Skeletal muscle satellite cell (primary cell): ENCODE data around the gene TJP3.
"Not testable (repeated sequence)": the region's sequence is repeated elsewhere in the genome, so short reads cannot be mapped to it uniquely, and the experiment has no call there.

ENCODE experiments used
- H3K27me3 ChIP-seq: 2 replicates; pipeline ENCODE4 v1.7.0; 2013; ENCODE audit warnings: low read length; ENCODE audit not compliant: control insufficient read depth, insufficient read depth
- H3K36me3 ChIP-seq: 2 replicates; pipeline ENCODE4 v1.7.0; 2013; ENCODE audit warnings: mild to moderate bottlenecking, control low read depth, low read length; ENCODE audit not compliant: insufficient read depth
- H3K4me1 ChIP-seq: 2 replicates; pipeline ENCODE4 v1.7.0; 2013; ENCODE audit warnings: low read length; ENCODE audit not compliant: control insufficient read depth, insufficient read depth
- H3K4me2 ChIP-seq: 2 replicates; pipeline ENCODE4 v1.7.0; 2013; ENCODE audit warnings: mild to moderate bottlenecking, low read length
- H3K4me3 ChIP-seq: 2 replicates; pipeline ENCODE4 v1.7.0; 2013; ENCODE audit warnings: low read length
- H3K9ac ChIP-seq: 2 replicates; pipeline ENCODE4 v1.7.0; 2013; ENCODE audit warnings: mild to moderate bottlenecking, low read depth, low read length, moderate library complexity
- H3K9me3 ChIP-seq: replicated peaks from 2 replicates; pipeline ENCODE4 v1.7.0; 2013; ENCODE audit warnings: mild to moderate bottlenecking, control low read depth, low read length

TJP3 gene

DNA sequence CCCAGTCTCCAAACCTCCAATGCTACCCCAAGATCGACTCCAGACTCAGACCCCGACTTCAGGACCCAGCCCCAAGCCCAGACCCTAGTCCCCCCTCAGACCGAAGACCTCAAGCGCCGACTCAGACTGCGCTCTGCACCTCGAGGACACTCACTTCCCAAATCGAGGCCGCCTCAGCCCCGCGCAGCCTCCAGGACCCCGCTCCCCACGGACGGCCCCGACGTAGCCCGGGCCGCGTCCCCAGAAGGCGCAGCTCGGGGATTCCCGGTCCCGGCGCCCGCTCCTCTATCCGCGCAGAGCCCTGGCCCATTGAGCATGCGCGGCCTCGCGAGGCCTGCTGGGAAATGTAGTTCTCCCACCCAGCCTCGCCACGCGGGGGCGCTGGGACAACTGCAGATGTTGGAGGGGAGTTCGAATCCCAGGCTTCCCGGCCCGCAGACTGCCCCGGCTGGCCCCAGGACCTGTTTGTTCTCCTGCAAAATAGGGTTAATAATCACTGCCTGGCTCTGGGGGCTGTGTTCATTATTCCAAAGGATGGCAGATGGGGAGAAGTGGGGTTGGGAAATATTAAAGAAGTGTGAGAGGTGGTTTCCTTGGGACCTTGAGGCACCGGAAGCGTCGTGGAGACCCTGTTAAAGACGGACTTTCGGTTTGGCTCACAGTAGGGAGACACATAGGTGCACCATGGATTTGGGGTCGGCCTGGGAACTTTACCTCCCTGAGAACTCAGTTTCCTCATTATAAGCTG, 53.4 kb downstream of the TJP3 start, which contains the start of gene APBA3:
Gene APBA3 (minus strand): TSS at position 311 of the 748 bp plus-strand sequence. CDS start 1,428 bp downstream, outside the sequence.
- Histone ChIP-seq H3K36me3 (peaks cover 14% of the 10 kb centered on the region), H3K4me3 (peak within 1 kb of the TSS; percentile 98), H3K4me2 (peak within 1 kb of the TSS; percentile 96), H3K27me3 (no peaks in the 10 kb centered on the region), H3K9ac (peak within 1 kb of the TSS; percentile 94), H3K9me3 (no peaks in the 10 kb centered on the region), H3K4me1 (peaks cover 18% of the 10 kb centered on the region)

DNA sequence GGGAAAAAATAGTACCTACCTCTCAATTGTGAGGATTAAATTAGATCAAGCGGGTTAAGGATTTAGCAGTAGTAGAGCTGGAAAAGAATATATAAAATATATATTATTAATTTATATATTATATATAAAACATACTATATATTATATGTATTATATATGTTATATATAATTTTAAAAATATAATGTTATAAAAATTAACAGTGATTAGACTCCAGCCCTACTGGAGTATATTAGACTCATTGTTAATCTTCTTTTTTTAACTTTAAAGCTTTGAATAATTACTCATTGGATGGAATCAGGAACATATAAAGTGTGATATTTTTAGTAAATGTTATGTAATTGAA, 53.9 kb downstream of the TJP3 start:
- H3K4me3 ChIP-seq = peak overlapping the region; percentile 98

DNA sequence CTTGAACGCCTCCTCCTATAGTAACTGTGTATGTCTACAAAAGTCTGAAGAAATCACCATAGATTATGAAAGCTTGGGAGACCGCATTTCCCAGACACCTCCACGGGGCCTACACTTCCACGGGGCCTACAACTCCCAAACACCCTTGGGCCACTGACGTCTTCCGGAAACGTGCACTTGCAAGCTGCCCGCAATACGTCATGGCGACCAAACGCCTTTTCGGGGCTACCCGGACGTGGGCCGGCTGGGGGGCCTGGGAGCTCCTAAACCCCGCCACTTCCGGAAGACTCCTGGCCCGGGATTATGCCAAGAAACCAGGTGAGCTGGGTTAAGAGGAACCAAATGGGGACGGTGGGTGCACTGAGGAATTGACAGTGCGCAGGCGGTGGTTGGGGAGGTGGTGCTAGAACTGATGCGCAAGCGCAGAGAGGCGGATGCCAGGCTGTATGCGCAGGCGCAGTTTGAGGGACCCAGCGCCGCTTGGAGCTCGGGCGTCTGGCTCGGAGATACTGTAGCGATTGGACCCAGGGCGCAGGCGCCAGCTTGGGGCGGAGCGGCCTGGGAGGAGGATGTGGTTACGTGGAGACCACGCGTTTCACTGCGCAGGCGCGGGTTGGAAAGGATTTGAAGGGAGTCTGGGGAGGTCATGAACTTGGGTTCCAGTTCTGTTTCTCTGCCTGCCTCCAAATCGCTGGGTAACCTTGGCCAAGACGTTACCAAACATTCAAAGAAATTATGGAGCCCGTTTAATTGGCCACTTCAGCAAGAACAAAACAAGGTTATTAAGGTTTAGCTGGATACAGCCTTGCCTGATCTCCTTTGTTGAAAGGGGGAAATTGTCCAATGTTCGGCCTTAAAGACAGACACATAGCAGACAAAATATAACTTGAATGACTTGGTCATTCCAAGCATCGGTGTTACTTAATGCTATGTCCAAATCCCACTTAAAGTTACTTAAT, 54.6 kb downstream of the TJP3 start, which contains the start of gene MRPL54:
Gene MRPL54 (plus strand): TSS at position 182 of the 959 bp plus-strand sequence. CDS start 19 bp downstream, at position 201.
- no peaks in the 10 kb centered on the region for H3K27me3 ChIP-seq
- H3K36me3 ChIP-seq = peaks cover 23% of the 10 kb centered on the region

More for the DNA sequence above, 53.9 kb downstream of the TJP3 start:
- Histone ChIP-seq H3K36me3 (peaks cover 20% of the 10 kb centered on the region), H3K27me3 (no peaks in the 10 kb centered on the region), H3K4me1 (peaks cover 18% of the 10 kb centered on the region), H3K9me3 (no peaks in the 10 kb centered on the region), H3K4me2 (peak overlapping the region; percentile 96), H3K9ac (no peak overlapping the region)

DNA sequence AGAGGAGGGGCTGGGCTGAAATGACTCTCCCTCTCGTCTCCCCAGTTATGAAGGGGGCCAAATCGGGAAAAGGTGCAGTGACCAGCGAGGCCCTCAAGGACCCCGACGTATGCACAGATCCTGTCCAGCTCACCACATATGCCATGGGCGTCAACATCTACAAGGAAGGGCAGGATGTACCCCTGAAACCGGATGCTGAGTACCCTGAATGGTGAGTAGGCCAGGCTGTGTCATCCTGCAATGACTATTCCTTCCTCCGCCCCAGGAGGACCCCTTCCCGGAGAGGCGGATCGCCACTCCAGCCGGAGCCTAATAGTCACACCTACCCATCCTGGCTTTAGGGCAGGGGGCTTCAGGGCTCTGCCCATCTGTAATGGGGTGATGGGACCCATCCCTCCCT, 56.9 kb downstream of the TJP3 start:
- no peaks in the 10 kb centered on the region for H3K9me3 ChIP-seq
- H3K4me2 ChIP-seq = no peak overlapping the region
- H3K27me3 ChIP-seq = no peaks in the 10 kb centered on the region
- no peak overlapping the region for H3K9ac ChIP-seq
- H3K4me1 ChIP-seq = peaks cover 18% of the 10 kb centered on the region
- H3K4me3 ChIP-seq = no peak overlapping the region
- H3K36me3 ChIP-seq = peaks cover 22% of the 10 kb centered on the region

More for the DNA sequence above, 54.6 kb downstream of the TJP3 start, which contains the start of gene MRPL54:
- no peaks in the 10 kb centered on the region for H3K9me3 ChIP-seq
- H3K4me2 ChIP-seq = peak within 1 kb of the TSS; percentile 96
- peak within 1 kb of the TSS; percentile 94 for H3K9ac ChIP-seq
- H3K4me3 ChIP-seq = peak within 1 kb of the TSS; percentile 98
- peaks cover 18% of the 10 kb centered on the region for H3K4me1 ChIP-seq

DNA sequence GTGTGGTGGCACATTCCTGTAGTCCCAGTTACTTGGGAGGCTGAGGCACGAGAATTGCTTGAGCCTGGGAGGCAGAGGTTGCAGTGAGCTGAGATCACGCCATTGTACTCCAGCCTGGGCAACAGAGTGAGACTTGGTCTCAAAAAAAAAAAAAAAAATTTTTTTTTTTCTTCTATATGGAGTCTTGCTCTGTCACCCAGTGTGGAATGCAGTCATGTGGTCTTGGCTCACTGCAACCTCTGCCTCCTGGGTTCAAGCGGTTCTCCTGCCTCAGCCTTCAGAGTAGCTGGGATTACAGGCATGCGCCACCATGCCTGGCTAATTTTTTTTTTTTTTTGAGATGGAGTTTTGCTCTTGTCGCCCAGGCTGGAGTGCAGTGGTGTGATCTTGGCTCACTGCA, 57.6 kb downstream of the TJP3 start:
- H3K4me2 ChIP-seq = not testable (repeated sequence)

DNA sequence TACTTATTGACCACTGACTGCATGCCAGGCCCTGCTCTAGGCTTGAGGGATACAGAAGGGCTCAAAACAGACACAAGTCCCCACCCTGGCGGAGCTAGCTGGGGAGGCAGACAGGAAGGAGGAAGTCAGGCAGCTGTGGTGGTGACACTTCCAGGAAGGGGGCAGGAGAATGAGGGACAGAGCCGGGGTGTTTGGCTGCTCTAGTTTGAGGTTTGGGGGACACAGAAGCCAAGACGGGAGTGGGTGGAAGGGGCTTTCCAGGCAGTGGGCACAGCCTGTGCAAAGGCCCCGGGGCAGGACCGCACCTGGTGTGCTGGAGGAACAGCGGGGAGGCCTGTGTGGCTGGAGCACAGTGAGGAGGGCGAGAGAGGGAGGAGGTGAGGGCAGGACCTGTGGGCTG, 58.3 kb downstream of the TJP3 start:
- peaks cover 10% of the 10 kb centered on the region for H3K4me1 ChIP-seq
- no peaks in the 10 kb centered on the region for H3K27me3 ChIP-seq
- no peak overlapping the region for H3K9ac ChIP-seq
- no peak overlapping the region for H3K4me3 ChIP-seq
- H3K9me3 ChIP-seq = no peaks in the 10 kb centered on the region
- peaks cover 22% of the 10 kb centered on the region for H3K36me3 ChIP-seq
- no peak overlapping the region for H3K4me2 ChIP-seq

More for the DNA sequence above, 57.6 kb downstream of the TJP3 start:
- H3K9me3 ChIP-seq, H3K27me3 ChIP-seq, H3K9ac ChIP-seq, H3K4me3 ChIP-seq: not testable (repeated sequence)
- Histone ChIP-seq H3K36me3 (peaks cover 22% of the 10 kb centered on the region), H3K4me1 (peaks cover 12% of the 10 kb centered on the region)

DNA sequence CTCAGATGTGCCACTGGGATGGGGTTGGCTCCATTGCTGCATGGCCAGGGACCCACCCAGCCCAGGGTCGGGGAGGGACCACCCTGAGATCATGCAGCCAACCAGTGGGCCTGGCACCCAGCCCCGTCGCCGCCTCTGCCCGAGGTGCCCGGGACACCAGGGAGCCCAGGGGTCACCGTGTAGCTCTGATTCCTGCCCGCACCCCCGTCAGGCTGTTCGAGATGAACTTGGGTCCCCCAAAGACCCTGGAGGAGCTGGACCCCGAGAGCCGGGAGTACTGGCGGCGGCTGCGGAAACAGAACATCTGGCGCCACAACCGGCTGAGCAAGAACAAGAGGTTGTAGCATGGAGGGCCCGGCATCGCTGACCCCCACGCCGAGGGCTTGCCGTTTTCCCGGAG, 58.9 kb downstream of the TJP3 start:
- Histone ChIP-seq H3K4me1 (peaks cover 6% of the 10 kb centered on the region), H3K4me3 (no peak overlapping the region), H3K36me3 (peaks cover 22% of the 10 kb centered on the region), H3K27me3 (no peaks in the 10 kb centered on the region), H3K9ac (no peak overlapping the region), H3K9me3 (no peaks in the 10 kb centered on the region), H3K4me2 (no peak overlapping the region)

DNA sequence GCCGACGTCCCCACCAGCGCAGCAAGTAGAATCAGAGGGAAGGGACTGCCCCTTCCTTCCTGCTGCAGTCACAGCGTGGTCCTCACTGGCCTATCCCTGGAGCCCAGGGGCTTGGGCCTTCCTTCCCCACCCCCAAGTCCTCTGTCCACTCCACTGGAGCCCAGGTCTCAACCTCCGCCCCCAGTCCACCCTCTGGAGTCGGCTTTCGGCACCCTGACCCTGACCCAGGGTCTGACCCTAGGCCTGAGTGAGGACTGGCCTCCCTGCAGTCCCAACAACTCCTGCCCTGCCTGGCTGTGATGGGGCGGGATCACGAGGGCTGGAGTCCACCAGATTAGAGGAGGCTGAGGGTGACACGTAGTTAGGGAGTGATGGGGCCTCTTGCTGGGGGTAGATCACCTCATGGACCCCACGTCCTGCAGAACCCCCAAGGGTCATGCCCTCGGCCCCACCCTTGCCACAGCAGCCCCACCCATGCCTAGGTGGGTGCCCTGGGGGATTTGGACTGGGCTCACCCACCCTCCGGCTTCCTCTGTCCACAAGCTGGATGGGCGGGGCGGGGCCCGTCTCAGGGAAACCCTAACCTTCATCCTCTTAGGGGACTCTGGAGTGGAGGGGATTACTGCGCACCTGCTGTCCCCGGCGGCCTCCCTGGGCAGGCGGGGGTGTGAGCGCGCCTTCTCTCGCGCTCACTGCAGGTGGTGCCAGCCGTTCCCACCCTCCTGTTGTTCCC, 60.0 kb downstream of the TJP3 start:
- Histone ChIP-seq H3K27me3 (no peaks in the 10 kb centered on the region), H3K4me2 (no peak overlapping the region), H3K9me3 (no peaks in the 10 kb centered on the region), H3K4me1 (peaks cover 4% of the 10 kb centered on the region), H3K36me3 (peaks cover 22% of the 10 kb centered on the region), H3K9ac (no peak overlapping the region), H3K4me3 (no peak overlapping the region)

DNA sequence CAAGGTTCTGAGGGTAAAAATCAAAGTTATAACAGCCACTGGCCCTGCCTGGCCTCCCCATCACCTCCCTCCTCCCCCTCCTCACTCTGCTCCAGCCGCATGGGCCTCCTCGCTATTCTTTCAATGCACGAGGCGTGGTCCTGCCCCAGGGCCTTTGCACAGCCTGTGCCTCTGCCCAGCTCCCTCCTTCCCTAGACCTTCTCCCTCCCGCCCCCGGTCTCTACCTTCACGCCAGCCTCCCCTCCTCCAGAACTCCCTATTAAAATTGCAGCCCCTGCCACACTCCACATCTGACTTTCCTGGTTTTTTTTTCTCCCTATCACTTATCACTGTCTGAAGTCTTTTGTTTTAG, 60.5 kb downstream of the TJP3 start:
- H3K4me2 ChIP-seq = no peak overlapping the region
- no peak overlapping the region for H3K4me3 ChIP-seq
- no peaks in the 10 kb centered on the region for H3K4me1 ChIP-seq
- no peaks in the 10 kb centered on the region for H3K9me3 ChIP-seq
- no peak overlapping the region for H3K9ac ChIP-seq
- H3K36me3 ChIP-seq = peaks cover 22% of the 10 kb centered on the region
- H3K27me3 ChIP-seq = peaks cover under 1% of the 10 kb centered on the region

DNA sequence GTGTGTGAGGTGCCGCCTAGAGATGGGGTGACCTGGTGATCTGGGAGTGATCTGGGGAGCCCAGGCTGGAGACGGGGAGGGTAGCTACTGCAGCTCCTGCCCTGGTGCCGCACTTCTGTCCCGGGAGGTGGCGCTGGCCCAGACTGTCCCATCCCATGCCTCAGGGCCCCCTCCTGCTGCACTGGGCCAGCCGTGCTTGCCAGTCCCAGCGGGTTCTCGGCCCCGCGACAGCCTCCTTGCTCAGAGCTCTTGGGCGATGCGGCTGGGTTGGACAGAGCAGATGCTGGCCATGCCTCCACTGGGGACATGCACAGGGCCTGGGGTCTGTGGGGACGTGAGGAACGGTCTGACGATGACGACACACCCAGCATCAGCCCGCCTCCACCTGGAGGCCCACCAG, 61.3 kb downstream of the TJP3 start:
- Histone ChIP-seq H3K36me3 (peaks cover 22% of the 10 kb centered on the region), H3K4me1 (no peaks in the 10 kb centered on the region), H3K9me3 (no peaks in the 10 kb centered on the region), H3K9ac (no peak overlapping the region), H3K27me3 (peaks cover 8% of the 10 kb centered on the region), H3K4me3 (no peak overlapping the region), H3K4me2 (no peak overlapping the region)
